ENCODE measurements around the gene FAAP20. TPM values are rescaled to one million over a fixed set of nuclear protein-coding genes. Genes with fewer than 3 reads are reported as not detected.

Gene FAAP20
- total RNA-seq, 1 donor from 2014 or later: 74.2 TPM

Other genes starting within 250 kb of the FAAP20 start
- not detected for gene CFAP74, start 191.0 kb downstream of the FAAP20 start, total RNA-seq
- gene GABRD, start 175.4 kb downstream of the FAAP20 start, total RNA-seq: 1.2 TPM
- 29.8 TPM for gene PRKCZ, start 144.4 kb downstream of the FAAP20 start, total RNA-seq
- 78.9 TPM for gene SKI, start 33.5 kb upstream of the FAAP20 start, total RNA-seq
- gene MORN1, start 196.8 kb upstream of the FAAP20 start, total RNA-seq: 24.4 TPM
- 172 TPM for gene RER1, start 197.1 kb upstream of the FAAP20 start, total RNA-seq
- gene PEX10, start 217.8 kb upstream of the FAAP20 start, total RNA-seq: 17.9 TPM